Measurements from ENCODE around the gene SP140.

- no peak for TF ChIP-seq CTCF (conservative IDR thresholded peaks at IDR 0.05; ENCODE audit: low read depth, low read length)
- TF ChIP-seq EZH2 (IDR thresholded peaks at IDR 0.05; ENCODE audit: borderline replicate concordance, low read depth, low read length, poor library complexity, severe bottlenecking), result no peak
Observed at GRCh38 chr2:230219419-230220331, 5.9 kb upstream of the SP140 start, which contains the start of gene SP110.
